SK-N-SH treated with all-trans-retinoic acid at 6 μM for 48 hours (cell line): ENCODE results near the gene CDKN3.

Experiments
- ATAC-seq: fragments of 200-7000 bp; cut with Tn5 transposase; 3 replicates; pipeline ENCODE4 v1.9.1; 2020; ENCODE audit warnings: mild to moderate bottlenecking, moderate library complexity
- ARNTL ChIP-seq: fragments of 450-650 bp; formaldehyde crosslinking; IDR thresholded peaks from 2 replicates; pipeline ENCODE4 v1.5.0; 2020; ENCODE audit warnings: low read depth, mild to moderate bottlenecking, moderate library complexity, borderline replicate concordance
- BACH2 ChIP-seq: fragments of 250-450 bp; sonication (Bioruptor Pico); IDR thresholded peaks from 2 replicates; pipeline ENCODE4 v1.9.0; 2021; ENCODE audit warnings: mild to moderate bottlenecking, borderline replicate concordance
- CSDC2 ChIP-seq: fragments of 250-450 bp; sonication (Bioruptor Pico); IDR thresholded peaks from 2 replicates; pipeline ENCODE4 v1.5.0; 2020; ENCODE audit warnings: mild to moderate bottlenecking, moderate library complexity
- ESRRG ChIP-seq: fragments of 250-450 bp; sonication (Bioruptor Pico); IDR thresholded peaks from 2 replicates; pipeline ENCODE4 v1.6.1; 2021; ENCODE audit warnings: mild to moderate bottlenecking
- GLIS3 ChIP-seq: fragments of 250-450 bp; sonication (Bioruptor Pico); IDR thresholded peaks from 2 replicates; pipeline ENCODE4 v1.5.0; 2020; ENCODE audit warnings: mild to moderate bottlenecking, moderate library complexity
- ISL1 ChIP-seq: fragments of 250-450 bp; sonication (Bioruptor Pico); IDR thresholded peaks from 2 replicates; pipeline ENCODE4 v2.1.2; 2022; ENCODE audit warnings: mild to moderate bottlenecking, moderate library complexity
- OSR1 ChIP-seq: fragments of 250-450 bp; sonication (Bioruptor Pico); IDR thresholded peaks from 2 replicates; pipeline ENCODE4 v1.8.0; 2022; ENCODE audit warnings: moderate library complexity, mild to moderate bottlenecking, inconsistent platforms
- PPARA ChIP-seq: fragments of 250-450 bp; sonication (Bioruptor Pico); IDR thresholded peaks from 2 replicates; pipeline ENCODE4 v1.5.0; 2020; ENCODE audit warnings: mild to moderate bottlenecking, borderline replicate concordance
- RARB ChIP-seq: fragments of 250-450 bp; sonication (Bioruptor Pico); IDR thresholded peaks from 2 replicates; pipeline ENCODE4 v1.8.0; 2021; ENCODE audit warnings: mild to moderate bottlenecking, moderate library complexity
- SNAI2 ChIP-seq: fragments of 250-450 bp; sonication (Bioruptor Pico); IDR thresholded peaks from 2 replicates; pipeline ENCODE4 v1.5.0; 2020; ENCODE audit warnings: mild to moderate bottlenecking, moderate library complexity
- TCF4 ChIP-seq: fragments of 250-450 bp; sonication (Bioruptor Pico); IDR thresholded peaks from 2 replicates; pipeline ENCODE4 v1.8.0; 2021; ENCODE audit warnings: mild to moderate bottlenecking, moderate library complexity, borderline replicate concordance
- TOX ChIP-seq: fragments of 250-450 bp; sonication (Bioruptor Pico); IDR thresholded peaks from 2 replicates; pipeline ENCODE4 v1.8.0; 2021; ENCODE audit warnings: mild to moderate bottlenecking, moderate library complexity, borderline replicate concordance
- ZC3H10 ChIP-seq: fragments of 250-450 bp; sonication (Bioruptor Pico); IDR thresholded peaks from 2 replicates; pipeline ENCODE4 v1.5.1; 2021; ENCODE audit warnings: mild to moderate bottlenecking, moderate library complexity
- ZFP3 ChIP-seq: fragments of 250-450 bp; sonication (Bioruptor Pico); IDR thresholded peaks from 2 replicates; pipeline ENCODE4 v1.5.0; 2020; ENCODE audit warnings: mild to moderate bottlenecking, moderate library complexity
- ZFP30 ChIP-seq: fragments of 450-650 bp; formaldehyde crosslinking; IDR thresholded peaks from 2 replicates; pipeline ENCODE4 v1.5.0; 2022; ENCODE audit warnings: mild to moderate bottlenecking, moderate library complexity
- ZNF565 ChIP-seq: fragments of 450-650 bp; formaldehyde crosslinking; conservative IDR thresholded peaks from 2 replicates; pipeline ENCODE4 v1.5.0; 2020; ENCODE audit warnings: low read depth, mild to moderate bottlenecking, moderate library complexity
- ZNF70 ChIP-seq: fragments of 450-650 bp; formaldehyde crosslinking; IDR thresholded peaks from 2 replicates; pipeline ENCODE4 v1.5.0; 2020; ENCODE audit warnings: mild to moderate bottlenecking, moderate library complexity
- ZNF8 ChIP-seq: fragments of 450-650 bp; formaldehyde crosslinking; IDR thresholded peaks from 2 replicates; pipeline ENCODE4 v1.5.0; 2020; ENCODE audit warnings: mild to moderate bottlenecking, moderate library complexity
- TF ChIP-seq, protein P1 (sequence below): fragments of 250-450 bp; sonication (Bioruptor Pico); IDR thresholded peaks from 2 replicates; pipeline ENCODE4 v1.5.1; 2020; ENCODE audit warnings: low read depth, mild to moderate bottlenecking, moderate library complexity
- TF ChIP-seq, protein P2 (sequence below): fragments of 250-450 bp; sonication (Bioruptor Pico); IDR thresholded peaks from 2 replicates; pipeline ENCODE4 v1.5.1; 2021; ENCODE audit warnings: mild to moderate bottlenecking, moderate library complexity
- TF ChIP-seq, protein P3 (sequence below): fragments of 250-450 bp; sonication (Bioruptor Pico); IDR thresholded peaks from 2 replicates; pipeline ENCODE4 v1.8.0; 2020; ENCODE audit warnings: mild to moderate bottlenecking, moderate library complexity, borderline replicate concordance
- TF ChIP-seq, protein P4 (sequence below): fragments of 250-450 bp; sonication (Bioruptor Pico); IDR thresholded peaks from 2 replicates; pipeline ENCODE4 v1.8.0; 2021; ENCODE audit warnings: low read depth, mild to moderate bottlenecking, moderate library complexity, borderline replicate concordance

CDKN3 gene

DNA sequence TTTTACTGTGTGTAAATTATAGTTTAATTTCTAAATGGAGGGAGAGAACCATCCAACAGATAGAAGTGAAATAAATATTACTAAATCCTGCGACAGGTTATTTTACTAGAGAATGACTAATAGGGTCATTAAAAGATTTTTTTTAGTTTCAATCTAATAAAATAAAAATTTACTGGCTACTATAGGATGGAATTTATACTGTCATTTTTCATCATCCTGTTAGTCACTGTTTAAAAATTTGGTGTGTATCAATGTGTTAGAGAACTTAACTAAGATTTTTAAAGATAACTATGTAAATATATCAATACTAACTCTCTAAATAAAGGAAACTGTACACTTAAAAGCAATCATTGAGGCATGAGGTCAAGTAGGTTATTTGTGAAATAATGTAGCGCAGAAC, 41.1 kb upstream of the CDKN3 start:
- ATAC-seq, result no peak
- TF ChIP-seq ISL1 (CRISPR knock-in tag), result peak; percentile 48
- TF ChIP-seq ZNF70 (CRISPR knock-in tag), result no peak

DNA sequence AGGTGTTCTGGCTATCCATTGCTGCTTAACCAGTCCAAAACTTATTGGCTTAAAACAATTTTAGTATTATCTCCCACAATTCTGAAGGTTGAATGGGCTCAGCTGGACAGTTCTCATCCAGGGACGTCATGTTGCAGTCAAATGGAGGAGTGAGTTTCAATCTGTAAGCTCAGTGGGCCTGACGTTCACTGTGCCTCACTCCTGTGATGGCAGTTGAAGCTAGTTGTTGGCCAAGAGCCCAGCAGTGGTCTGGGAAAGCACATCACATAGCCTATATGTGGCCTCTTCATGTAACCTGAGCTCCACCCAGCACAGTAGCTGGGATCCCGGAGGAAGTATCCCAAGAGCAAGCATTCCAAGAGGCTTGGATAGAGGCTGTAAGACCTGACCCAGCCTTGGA, 40.6 kb upstream of the CDKN3 start:
- peak; percentile 70 for ATAC-seq
- TF ChIP-seq ISL1 (CRISPR knock-in tag) (no peak), SNAI2 (CRISPR knock-in tag) (no peak)

DNA sequence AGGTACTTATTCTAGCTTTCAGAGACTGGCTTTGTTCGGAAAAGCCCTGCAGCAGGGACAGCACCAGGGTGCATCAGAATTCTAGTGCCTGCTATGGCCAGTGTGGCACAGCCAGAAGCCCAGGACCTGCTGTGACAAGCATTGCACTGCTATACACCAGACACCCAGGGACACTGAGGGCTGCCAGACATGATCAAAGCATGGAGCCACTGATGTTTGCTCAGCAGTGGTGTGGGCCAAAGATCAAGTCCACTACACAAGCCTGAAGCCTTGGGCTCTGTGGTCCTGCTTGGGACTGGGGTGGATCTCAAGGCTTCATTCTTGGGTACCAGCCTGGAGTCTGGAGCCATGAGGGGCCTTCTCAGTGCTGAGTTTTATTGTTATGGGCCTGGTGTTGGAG, 36.1 kb upstream of the CDKN3 start:
- no peak for TF ChIP-seq OSR1 (CRISPR knock-in tag)
- no peak for TF ChIP-seq ZFP3 (CRISPR knock-in tag)
- TF ChIP-seq RARB (CRISPR knock-in tag), result no peak
- TF ChIP-seq, protein P1, sequence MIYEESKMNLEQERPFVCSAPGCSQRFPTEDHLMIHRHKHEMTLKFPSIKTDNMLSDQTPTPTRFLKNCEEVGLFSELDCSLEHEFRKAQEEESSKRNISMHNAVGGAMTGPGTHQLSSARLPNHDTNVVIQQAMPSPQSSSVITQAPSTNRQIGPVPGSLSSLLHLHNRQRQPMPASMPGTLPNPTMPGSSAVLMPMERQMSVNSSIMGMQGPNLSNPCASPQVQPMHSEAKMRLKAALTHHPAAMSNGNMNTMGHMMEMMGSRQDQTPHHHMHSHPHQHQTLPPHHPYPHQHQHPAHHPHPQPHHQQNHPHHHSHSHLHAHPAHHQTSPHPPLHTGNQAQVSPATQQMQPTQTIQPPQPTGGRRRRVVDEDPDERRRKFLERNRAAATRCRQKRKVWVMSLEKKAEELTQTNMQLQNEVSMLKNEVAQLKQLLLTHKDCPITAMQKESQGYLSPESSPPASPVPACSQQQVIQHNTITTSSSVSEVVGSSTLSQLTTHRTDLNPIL, result no peak
- TF ChIP-seq, protein P2, sequence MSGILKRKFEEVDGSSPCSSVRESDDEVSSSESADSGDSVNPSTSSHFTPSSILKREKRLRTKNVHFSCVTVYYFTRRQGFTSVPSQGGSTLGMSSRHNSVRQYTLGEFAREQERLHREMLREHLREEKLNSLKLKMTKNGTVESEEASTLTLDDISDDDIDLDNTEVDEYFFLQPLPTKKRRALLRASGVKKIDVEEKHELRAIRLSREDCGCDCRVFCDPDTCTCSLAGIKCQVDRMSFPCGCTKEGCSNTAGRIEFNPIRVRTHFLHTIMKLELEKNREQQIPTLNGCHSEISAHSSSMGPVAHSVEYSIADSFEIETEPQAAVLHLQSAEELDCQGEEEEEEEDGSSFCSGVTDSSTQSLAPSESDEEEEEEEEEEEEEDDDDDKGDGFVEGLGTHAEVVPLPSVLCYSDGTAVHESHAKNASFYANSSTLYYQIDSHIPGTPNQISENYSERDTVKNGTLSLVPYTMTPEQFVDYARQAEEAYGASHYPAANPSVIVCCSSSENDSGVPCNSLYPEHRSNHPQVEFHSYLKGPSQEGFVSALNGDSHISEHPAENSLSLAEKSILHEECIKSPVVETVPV (CRISPR knock-in tag), result no peak
- TF ChIP-seq BACH2 (CRISPR knock-in tag), result no peak
- TF ChIP-seq ARNTL (CRISPR knock-in tag), result no peak
- no peak for TF ChIP-seq ZNF565 (CRISPR knock-in tag)
- no peak for TF ChIP-seq ESRRG (CRISPR knock-in tag)
- TF ChIP-seq TOX (CRISPR knock-in tag), result no peak
- TF ChIP-seq GLIS3 (CRISPR knock-in tag), result no peak
- no peak for TF ChIP-seq SNAI2 (CRISPR knock-in tag)
- no peak for TF ChIP-seq TCF4
- TF ChIP-seq CSDC2 (CRISPR knock-in tag), result no peak
- ATAC-seq, result no peak

DNA sequence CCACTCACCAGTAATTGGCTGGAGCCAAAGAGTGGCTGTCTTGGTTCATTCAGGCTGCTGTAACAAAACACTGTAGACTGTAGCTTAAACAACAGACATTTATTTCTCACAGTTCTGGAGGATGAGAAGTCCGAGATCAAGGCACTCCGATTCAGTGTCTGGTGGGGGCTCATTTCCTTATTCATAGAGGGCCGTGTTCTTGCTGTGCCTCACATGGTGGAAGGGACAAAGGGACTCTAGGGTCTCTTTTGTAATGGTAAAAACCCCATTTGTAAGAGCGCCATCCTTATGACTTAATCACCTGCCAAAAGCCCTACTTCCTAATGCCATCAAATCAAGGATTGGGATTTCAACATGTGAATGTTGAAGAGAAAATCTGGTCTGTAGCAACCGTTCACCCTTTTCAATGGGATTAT, 34.7 kb upstream of the CDKN3 start:
- ATAC-seq, result no peak
- TF ChIP-seq, protein P3, sequence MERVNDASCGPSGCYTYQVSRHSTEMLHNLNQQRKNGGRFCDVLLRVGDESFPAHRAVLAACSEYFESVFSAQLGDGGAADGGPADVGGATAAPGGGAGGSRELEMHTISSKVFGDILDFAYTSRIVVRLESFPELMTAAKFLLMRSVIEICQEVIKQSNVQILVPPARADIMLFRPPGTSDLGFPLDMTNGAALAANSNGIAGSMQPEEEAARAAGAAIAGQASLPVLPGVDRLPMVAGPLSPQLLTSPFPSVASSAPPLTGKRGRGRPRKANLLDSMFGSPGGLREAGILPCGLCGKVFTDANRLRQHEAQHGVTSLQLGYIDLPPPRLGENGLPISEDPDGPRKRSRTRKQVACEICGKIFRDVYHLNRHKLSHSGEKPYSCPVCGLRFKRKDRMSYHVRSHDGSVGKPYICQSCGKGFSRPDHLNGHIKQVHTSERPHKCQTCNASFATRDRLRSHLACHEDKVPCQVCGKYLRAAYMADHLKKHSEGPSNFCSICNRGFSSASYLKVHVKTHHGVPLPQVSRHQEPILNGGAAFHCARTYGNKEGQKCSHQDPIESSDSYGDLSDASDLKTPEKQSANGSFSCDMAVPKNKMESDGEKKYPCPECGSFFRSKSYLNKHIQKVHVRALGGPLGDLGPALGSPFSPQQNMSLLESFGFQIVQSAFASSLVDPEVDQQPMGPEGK (CRISPR knock-in tag), result no peak
- TF ChIP-seq PPARA (no peak), BACH2 (CRISPR knock-in tag) (no peak)
- TF ChIP-seq, protein P2 (CRISPR knock-in tag), result no peak
- TF ChIP-seq, all 23 proteins: peak for 0

DNA sequence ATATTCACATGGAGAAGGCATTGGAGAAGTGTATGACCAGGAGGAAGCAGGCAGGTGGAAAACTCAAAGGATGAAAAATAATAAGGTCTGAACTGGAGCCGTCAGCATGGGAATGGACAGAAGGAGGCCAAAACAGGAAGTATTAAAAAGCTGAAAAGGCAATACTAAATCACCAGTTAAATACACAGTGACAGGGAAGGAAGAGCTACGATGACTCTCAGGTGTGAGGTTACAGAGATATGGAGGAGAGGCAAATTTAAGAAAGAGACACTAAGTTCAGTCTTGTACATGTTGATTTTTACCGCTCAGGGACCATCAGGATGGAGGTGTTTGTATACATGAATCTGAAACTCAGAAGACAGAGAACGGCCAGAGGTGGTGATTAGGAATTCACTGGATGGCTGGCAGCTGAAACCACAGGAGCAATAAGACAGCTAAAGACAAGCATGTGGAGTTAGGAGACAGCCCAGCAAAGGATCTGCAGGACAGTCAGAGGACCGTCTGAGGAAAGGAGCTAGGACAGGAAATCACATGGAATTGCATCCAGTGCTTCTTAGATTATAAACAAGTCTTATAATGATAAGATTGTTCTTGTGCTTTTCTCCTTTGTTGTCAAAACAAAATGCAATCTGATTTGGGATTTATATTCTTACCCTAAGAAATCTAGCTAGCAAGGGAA, 33.9 kb upstream of the CDKN3 start:
- ATAC-seq, result no peak
- TF ChIP-seq CSDC2 (CRISPR knock-in tag) (no peak), ZNF8 (no peak), ZC3H10 (no peak), ZNF565 (CRISPR knock-in tag) (no peak), ZNF70 (CRISPR knock-in tag) (no peak), ESRRG (CRISPR knock-in tag) (no peak), ARNTL (CRISPR knock-in tag) (no peak), OSR1 (CRISPR knock-in tag) (no peak), ZFP30 (CRISPR knock-in tag) (no peak), TCF4 (no peak), GLIS3 (CRISPR knock-in tag) (no peak), RARB (CRISPR knock-in tag) (no peak)
- TF ChIP-seq, protein P4, sequence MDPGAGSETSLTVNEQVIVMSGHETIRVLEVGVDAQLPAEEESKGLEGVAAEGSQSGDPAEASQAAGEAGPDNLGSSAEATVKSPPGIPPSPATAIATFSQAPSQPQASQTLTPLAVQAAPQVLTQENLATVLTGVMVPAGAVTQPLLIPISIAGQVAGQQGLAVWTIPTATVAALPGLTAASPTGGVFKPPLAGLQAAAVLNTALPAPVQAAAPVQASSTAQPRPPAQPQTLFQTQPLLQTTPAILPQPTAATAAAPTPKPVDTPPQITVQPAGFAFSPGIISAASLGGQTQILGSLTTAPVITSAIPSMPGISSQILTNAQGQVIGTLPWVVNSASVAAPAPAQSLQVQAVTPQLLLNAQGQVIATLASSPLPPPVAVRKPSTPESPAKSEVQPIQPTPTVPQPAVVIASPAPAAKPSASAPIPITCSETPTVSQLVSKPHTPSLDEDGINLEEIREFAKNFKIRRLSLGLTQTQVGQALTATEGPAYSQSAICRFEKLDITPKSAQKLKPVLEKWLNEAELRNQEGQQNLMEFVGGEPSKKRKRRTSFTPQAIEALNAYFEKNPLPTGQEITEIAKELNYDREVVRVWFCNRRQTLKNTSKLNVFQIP (CRISPR knock-in tag), result no peak
- TF ChIP-seq, protein P2 (CRISPR knock-in tag), result no peak
- TF ChIP-seq, protein P1, result no peak
